HFF-Myc (cell line): Measurements from ENCODE around the gene ZNF488.

ENCODE experiments used
- DNase-seq: peaks from one replicate; pipeline ENCODE4 v3.0.0-alpha.2; 2011; ENCODE audit warnings: low read depth; ENCODE audit errors: extremely low read depth
- H3K4me3 ChIP-seq: replicated peaks from 2 replicates; pipeline ENCODE4 v1.5.1; 2011; ENCODE audit warnings: low read depth, mild to moderate bottlenecking, control low read depth, low read length
- CTCF ChIP-seq: IDR thresholded peaks from 2 replicates; pipeline ENCODE4 v1.5.1; 2012; ENCODE audit warnings: mild to moderate bottlenecking, low read depth, low read length, control low read depth; ENCODE audit errors: missing control alignments

Gene ZNF488

GRCh38 chr10:47383261-47384147, 589 bp downstream of the ZNF488 start:
- no peak for DNase-seq
- H3K4me3 ChIP-seq: peak overlapping the region; percentile 65
- no peak for TF ChIP-seq CTCF

- no peak for TF ChIP-seq CTCF
- DNase-seq: no peak
- no peak overlapping the region for H3K4me3 ChIP-seq
These were observed 2.4 kb downstream of the ZNF488 start for GRCh38 chr10:47381427-47382379.

- H3K4me3 ChIP-seq: no peak overlapping the region
- TF ChIP-seq CTCF: no peak
- DNase-seq: no peak
These were observed 3.0 kb downstream of the ZNF488 start for GRCh38 chr10:47381103-47381395.

GRCh38 chr10:47380341-47381102, 3.6 kb downstream of the ZNF488 start:
- TF ChIP-seq CTCF: no peak
- H3K4me3 ChIP-seq: no peak overlapping the region
- no peak for DNase-seq

- no peak for DNase-seq
- TF ChIP-seq CTCF: no peak
- H3K4me3 ChIP-seq: no peak overlapping the region
These were observed 4.2 kb downstream of the ZNF488 start for GRCh38 chr10:47379901-47380300.

- H3K4me3 ChIP-seq: no peak overlapping the region
- no peak for DNase-seq
- TF ChIP-seq CTCF: no peak
These were observed 4.7 kb downstream of the ZNF488 start for GRCh38 chr10:47379445-47379785.
